Activated naive CD4-positive, alpha-beta T cell treated with anti-CD3 and anti-CD28 coated beads for 36 hours (primary cell): ENCODE results near the gene KRTAP4-3. TPM values are rescaled to one million over a fixed set of nuclear protein-coding genes. Genes with fewer than 3 reads are reported as not detected.
"Not testable (repeated sequence)": the region's sequence is repeated elsewhere in the genome, so short reads cannot be mapped to it uniquely, and the experiment has no call there.

Source experiments
- CTCF ChIA-PET: fragments of 350-600 bp; sonication (Branson Sonifier 250); formaldehyde crosslinking; loops from one replicate; lab custom pipeline; 2021; ENCODE audit warnings: antibody characterized with exemption; lab: Charles Lee
- DNase-seq: peaks from one replicate; pipeline ENCODE4 v3.0.0-alpha.2; 2020
- H3K27ac Mint-ChIP-seq: one replicate; pipeline ENCODE4 v1.8.0; 2021; ENCODE audit warnings: mild to moderate bottlenecking, mixed read lengths
- H3K27me3 Mint-ChIP-seq: one replicate; pipeline ENCODE4 v1.8.0; 2021; ENCODE audit warnings: low read depth, mixed read lengths
- H3K36me3 Mint-ChIP-seq: one replicate; pipeline ENCODE4 v1.8.0; 2021; ENCODE audit warnings: low read depth, mixed read lengths
- H3K4me1 Mint-ChIP-seq: one replicate; pipeline ENCODE4 v1.8.0; 2021; ENCODE audit warnings: low read depth, mixed read lengths
- H3K4me3 Mint-ChIP-seq: one replicate; pipeline ENCODE4 v1.8.0; 2021; ENCODE audit warnings: mild to moderate bottlenecking, moderate library complexity, mixed read lengths
- H3K9me3 Mint-ChIP-seq: one replicate; pipeline ENCODE4 v1.8.0; 2021; ENCODE audit warnings: mixed read lengths
- intact Hi-C: fragments of 100-400 bp; cut with micrococcal nuclease; formaldehyde crosslinking; loops from one replicate; pipeline ENCODE4 v1.15.1; 2023
- total RNA-seq, 2 experiments: library from RNA; stranded (reverse); gene quantifications; one replicate each; pipeline ENCODE4 v1.2.3, GENCODE V29; 2021

KRTAP4-3 gene
- not detected for total RNA-seq

DNA sequence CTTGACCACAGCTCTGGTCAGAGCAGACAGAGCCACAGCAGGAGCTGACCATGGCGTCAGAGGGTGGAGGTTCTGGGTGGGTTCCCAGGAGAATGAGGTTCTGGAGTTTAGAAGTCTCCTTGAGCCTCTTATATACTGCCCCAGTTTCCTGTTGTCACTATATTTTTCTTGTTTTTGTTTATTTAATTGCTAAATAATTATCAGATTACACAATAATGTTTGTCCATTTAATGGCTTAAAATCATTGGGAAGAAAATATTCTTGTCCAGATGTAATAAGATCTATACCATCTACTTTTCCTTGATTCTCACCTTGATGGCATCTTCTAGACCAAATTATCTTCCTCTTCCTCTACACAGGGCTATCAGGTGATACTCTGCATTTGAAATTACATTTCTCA, at the start of gene KRTAP4-3:
Gene KRTAP4-3, minus strand, starts transcription at position 101 of the 400 bp plus-strand sequence. Its CDS starts 49 bp downstream, at position 52.
- intact Hi-C loops: no loop called here
- Mint-ChIP-seq H3K27ac (no peak within 1 kb of the TSS), H3K4me3 (no peak within 1 kb of the TSS), H3K36me3 (no peaks in the 10 kb centered on the region), H3K4me1 (no peaks in the 10 kb centered on the region), H3K27me3 (no peaks in the 10 kb centered on the region), H3K9me3 (no peaks in the 10 kb centered on the region)
- CTCF ChIA-PET: no interaction called here
- DNase-seq: no peak

DNA sequence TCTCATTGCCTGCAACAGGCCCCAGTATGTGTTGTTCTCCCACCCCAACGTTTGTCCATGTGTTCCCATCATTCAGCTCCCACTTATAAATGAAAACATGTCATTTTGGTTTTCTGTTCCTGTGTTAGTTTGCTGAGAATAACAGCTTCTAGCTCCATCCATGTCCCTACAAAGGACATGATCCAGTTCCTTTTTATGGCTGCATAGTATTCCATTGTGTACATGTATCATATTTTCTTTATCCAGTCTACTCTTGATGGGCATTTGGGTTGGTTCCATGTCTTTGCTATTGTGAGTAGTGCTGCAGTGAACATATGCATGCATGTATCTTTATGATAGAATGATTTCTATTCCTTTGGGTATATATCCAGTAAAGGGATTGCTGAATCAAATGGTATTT, 47.7 kb upstream of the KRTAP4-3 start:
- H3K36me3 Mint-ChIP-seq: peaks cover 1% of the 10 kb centered on the region
- H3K27me3 Mint-ChIP-seq: no peaks in the 10 kb centered on the region
- intact Hi-C loops: no loop called here
- H3K27ac Mint-ChIP-seq: no peak overlapping the region
- CTCF ChIA-PET: no interaction called here
- peaks cover 5% of the 10 kb centered on the region for H3K9me3 Mint-ChIP-seq
- no peak for DNase-seq
- H3K4me1 Mint-ChIP-seq: peaks cover 2% of the 10 kb centered on the region
- H3K4me3 Mint-ChIP-seq: no peak overlapping the region

DNA sequence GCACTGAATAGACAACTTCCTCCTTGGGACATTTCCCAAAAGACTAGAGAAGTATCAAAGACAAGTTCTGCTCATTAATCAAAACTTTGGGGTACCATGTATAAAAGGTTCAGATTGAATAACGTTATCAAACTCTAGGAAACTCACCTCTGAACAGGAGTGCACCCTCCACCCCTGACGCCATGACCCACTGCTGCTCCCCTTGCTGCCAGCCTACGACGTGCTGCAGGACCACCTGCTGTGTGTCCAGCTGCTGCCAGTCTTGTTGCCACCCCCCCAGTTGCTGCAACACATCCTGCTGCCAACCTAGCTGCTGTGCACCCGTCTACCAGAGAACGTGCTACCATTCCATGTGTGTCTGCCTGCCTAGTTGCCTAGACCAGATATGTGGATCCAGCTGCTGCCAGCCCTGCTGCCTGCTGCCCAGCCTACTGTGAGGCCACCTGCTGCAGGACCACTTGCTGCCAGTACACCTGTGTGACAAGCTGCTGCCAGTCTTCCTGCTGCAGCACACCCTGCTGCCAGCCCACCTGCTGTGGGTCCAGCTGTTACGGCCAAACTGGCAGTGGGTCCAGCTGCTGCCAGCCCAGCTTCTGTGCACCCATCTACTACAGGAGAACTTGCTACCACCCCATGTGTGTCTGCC, 44.6 kb upstream of the KRTAP4-3 start:
- no peak overlapping the region for H3K4me3 Mint-ChIP-seq
- no peaks in the 10 kb centered on the region for H3K27me3 Mint-ChIP-seq
- peaks cover 2% of the 10 kb centered on the region for H3K4me1 Mint-ChIP-seq
- no peak for DNase-seq
- no peak overlapping the region for H3K27ac Mint-ChIP-seq
- H3K9me3 Mint-ChIP-seq: no peaks in the 10 kb centered on the region
- intact Hi-C loops: no loop called here
- no peaks in the 10 kb centered on the region for H3K36me3 Mint-ChIP-seq
- CTCF ChIA-PET: interaction anchor here (0.6 kb wide), 1 partner anchor 490 kb away, joined by 3 read pairs; no protein-coding TSS in a partner anchor

DNA sequence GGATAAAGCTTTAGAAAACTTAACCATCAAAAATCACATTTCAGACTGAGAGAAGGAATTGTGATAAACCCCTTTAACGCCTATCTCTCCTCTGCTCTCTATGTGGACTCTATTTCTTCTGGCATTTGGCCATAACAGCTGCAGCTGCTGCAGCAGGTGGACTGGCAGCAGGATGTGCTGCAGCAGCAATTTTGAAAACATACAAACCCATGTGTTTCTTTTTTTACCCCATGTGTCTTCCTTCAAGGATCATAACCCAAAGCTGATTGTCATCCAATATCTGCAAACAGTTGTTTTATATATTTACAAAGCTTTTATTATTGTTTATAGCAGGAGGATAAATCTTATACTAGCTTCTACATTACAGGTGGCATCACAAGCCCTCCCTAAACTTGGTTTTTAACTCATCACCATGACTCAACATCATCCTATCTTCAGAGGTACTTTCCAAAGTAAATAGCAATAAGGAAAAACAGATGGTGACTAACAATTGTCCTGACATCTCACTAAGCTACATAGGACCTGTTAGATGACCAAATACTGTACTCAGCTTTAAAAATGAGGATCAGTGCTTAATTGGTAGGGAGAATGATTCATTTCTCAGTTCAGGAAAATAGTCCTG, 43.9 kb upstream of the KRTAP4-3 start:
- intact Hi-C loops: no loop called here
- CTCF ChIA-PET: interaction anchor here (0.6 kb wide), 2 partner anchors 79 to 489 kb away, joined by 3 to 4 read pairs; no protein-coding TSS in a partner anchor
- peaks cover 2% of the 10 kb centered on the region for H3K4me1 Mint-ChIP-seq
- no peaks in the 10 kb centered on the region for H3K36me3 Mint-ChIP-seq
- DNase-seq: no peak
- no peak overlapping the region for H3K4me3 Mint-ChIP-seq
- no peaks in the 10 kb centered on the region for H3K27me3 Mint-ChIP-seq
- H3K27ac Mint-ChIP-seq: no peak overlapping the region
- H3K9me3 Mint-ChIP-seq: no peaks in the 10 kb centered on the region

DNA sequence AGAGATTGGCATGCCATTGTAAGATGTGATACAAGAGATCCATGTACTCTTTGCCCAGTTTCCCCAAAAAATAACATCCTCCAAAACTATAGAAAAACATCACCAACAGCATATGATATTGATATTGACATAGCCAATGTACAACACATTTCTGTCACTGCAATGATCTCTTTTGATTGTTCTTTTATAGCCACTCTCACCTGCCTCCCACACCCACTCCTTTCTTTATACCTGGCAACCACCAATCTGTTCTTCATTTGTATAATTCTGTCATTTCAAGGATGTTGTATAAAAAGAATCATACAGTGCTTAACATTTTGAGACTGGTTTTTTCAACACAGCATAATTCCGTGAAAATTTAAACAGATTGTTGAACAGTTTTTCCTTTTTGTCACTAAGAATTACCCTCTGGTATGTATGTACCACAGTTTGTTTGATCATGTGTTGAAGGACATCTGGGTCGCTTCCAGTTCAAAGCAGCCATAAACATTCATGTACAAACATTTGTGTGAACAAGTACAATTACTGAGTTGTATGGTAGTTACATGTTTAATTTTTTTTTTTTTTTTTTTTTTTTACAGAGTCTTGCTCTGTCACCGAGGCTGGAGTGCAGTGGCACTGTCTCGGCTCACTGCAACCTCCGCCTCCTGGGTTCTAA, 31.5 kb upstream of the KRTAP4-3 start:
- H3K9me3 Mint-ChIP-seq: peaks cover 5% of the 10 kb centered on the region
- no peaks in the 10 kb centered on the region for H3K27me3 Mint-ChIP-seq

DNA sequence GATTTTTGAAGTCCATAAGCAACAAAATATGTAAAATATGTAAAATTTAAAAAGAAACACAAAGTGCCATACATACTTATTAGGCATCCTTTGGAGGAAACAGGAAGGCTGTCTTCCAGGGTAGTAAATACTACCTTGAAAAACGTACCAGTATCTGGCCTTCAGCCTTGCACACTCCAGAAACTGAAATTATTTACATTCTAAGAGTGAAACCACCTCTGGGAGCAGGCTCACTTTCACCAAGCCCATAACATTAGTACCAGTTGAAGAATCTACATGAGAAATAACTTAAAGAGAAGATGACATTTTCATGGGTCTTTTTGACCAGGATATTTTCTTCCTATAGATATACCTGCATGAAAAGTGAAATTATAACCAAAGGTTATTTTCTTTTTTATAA, 28.0 kb upstream of the KRTAP4-3 start:
- CTCF ChIA-PET: no interaction called here

More for the DNA sequence above, 31.5 kb upstream of the KRTAP4-3 start:
- no peak for DNase-seq
- intact Hi-C loops: no loop called here
- no peaks in the 10 kb centered on the region for H3K4me1 Mint-ChIP-seq
- no peak overlapping the region for H3K4me3 Mint-ChIP-seq
- CTCF ChIA-PET: interaction anchor here (0.6 kb wide), 1 partner anchor 238 kb away, joined by 5 read pairs; no protein-coding TSS in a partner anchor
- no peaks in the 10 kb centered on the region for H3K36me3 Mint-ChIP-seq
- no peak overlapping the region for H3K27ac Mint-ChIP-seq

DNA sequence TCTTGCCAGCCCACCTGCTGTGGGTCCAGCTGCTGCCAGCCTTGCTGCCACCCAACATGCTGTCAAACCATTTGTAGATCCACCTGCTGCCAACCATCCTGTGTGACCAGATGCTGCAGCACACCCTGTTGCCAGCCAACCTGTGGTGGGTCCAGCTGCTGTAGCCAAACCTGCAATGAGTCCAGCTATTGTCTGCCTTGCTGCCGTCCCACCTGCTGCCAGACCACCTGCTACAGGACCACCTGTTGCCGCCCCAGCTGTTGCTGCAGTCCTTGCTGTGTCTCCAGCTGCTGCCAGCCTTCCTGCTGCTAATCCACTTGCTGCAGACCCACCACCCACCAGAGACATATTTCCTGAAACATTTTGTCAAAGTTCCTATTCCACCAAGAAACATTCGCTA, 22.3 kb upstream of the KRTAP4-3 start:
- Mint-ChIP-seq H3K27me3 (no peaks in the 10 kb centered on the region), H3K36me3 (no peaks in the 10 kb centered on the region), H3K4me3 (no peak overlapping the region), H3K4me1 (no peaks in the 10 kb centered on the region), H3K27ac (no peak overlapping the region), H3K9me3 (peaks cover 2% of the 10 kb centered on the region)
- intact Hi-C loops: no loop called here
- DNase-seq: no peak
- CTCF ChIA-PET: interaction anchor here (1.1 kb wide), 1 partner anchor 445 kb away, joined by 4 read pairs; no protein-coding TSS in a partner anchor

More for the DNA sequence above, 28.0 kb upstream of the KRTAP4-3 start:
- H3K4me1 Mint-ChIP-seq: no peaks in the 10 kb centered on the region
- intact Hi-C loops: no loop called here
- H3K9me3 Mint-ChIP-seq: peaks cover 7% of the 10 kb centered on the region
- no peak overlapping the region for H3K27ac Mint-ChIP-seq
- no peak overlapping the region for H3K4me3 Mint-ChIP-seq
- H3K36me3 Mint-ChIP-seq: no peaks in the 10 kb centered on the region
- no peak for DNase-seq
- no peaks in the 10 kb centered on the region for H3K27me3 Mint-ChIP-seq

DNA sequence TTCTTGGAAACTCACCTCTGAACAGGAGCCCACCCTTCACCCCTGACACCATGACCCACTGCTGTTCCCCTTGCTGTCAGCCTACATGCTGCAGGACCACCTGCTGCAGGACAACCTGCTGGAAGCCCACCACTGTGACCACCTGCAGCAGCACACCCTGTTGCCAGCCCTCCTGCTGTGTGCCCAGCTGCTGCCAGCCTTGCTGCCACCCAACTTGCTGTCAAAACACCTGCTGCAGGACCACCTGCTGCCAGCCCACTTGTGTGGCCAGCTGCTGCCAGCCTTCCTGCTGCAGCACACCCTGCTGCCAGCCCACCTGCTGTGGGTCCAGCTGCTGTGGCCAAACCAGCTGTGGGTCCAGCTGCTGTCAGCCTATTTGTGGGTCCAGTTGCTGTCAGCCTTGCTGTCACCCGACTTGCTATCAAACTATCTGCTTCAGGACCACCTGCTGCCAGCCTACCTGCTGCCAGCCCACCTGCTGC, 21.9 kb upstream of the KRTAP4-3 start, which contains the start of gene KRTAP9-1:
Gene KRTAP9-1, plus strand, starts transcription at position 51 of the 482 bp plus-strand sequence. Its CDS starts 0 bp downstream, at position 51.
- CTCF ChIA-PET: interaction anchor here (1.1 kb wide), 1 partner anchor 444 kb away, joined by 4 read pairs; no protein-coding TSS in a partner anchor
- H3K36me3 Mint-ChIP-seq, H3K4me3 Mint-ChIP-seq: not testable (repeated sequence)

DNA sequence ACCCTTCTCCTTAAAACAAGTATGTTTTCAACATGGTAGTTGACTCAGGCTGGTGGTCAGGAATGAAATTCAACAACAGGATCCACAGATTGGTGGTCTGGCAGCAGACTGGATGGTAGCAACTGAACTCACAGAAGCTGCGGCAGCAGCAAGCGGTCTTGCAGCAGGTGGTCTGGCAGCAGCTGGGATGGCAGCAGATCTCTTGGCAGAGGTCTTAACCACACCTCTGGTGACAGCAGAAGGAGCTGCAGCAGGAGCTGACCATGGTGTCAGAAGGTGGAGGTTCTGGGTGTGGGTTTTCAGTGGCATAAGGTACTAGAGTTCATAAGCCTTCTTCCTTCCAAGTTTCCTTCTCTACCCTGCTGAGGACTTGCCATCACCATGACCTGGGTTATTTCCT, 18.9 kb upstream of the KRTAP4-3 start:
- CTCF ChIA-PET: no interaction called here
- intact Hi-C loops: no loop called here
- H3K27ac Mint-ChIP-seq: no peak overlapping the region
- H3K36me3 Mint-ChIP-seq: no peaks in the 10 kb centered on the region
- H3K4me3 Mint-ChIP-seq: no peak overlapping the region
- no peaks in the 10 kb centered on the region for H3K4me1 Mint-ChIP-seq
- H3K27me3 Mint-ChIP-seq: peaks cover 3% of the 10 kb centered on the region
- no peak for DNase-seq
- no peaks in the 10 kb centered on the region for H3K9me3 Mint-ChIP-seq

More for the DNA sequence above, 21.9 kb upstream of the KRTAP4-3 start, which contains the start of gene KRTAP9-1:
- H3K9me3 Mint-ChIP-seq, H3K27me3 Mint-ChIP-seq, DNase-seq, intact Hi-C loops, H3K27ac Mint-ChIP-seq, H3K4me1 Mint-ChIP-seq: not testable (repeated sequence)

DNA sequence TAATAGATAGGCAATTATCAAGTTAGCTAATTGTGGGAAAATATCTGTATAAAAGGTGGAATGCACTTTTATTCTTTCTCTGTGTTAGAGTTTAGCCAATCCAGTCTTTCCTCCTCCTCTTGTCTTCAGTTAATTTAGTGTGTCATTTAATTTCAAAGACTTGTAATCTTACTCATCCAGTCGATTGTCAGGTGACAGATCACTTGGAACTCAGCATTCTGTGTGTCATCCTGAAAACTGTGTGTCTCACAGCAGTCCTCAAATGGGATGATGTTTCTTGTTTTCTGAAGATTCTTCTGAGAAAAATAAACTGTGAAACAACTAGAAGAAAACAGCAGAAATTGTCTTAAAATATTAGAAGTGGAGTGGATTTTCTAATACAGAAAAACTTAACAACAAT, 17.0 kb upstream of the KRTAP4-3 start:
- DNase-seq: no peak
- Mint-ChIP-seq H3K27ac (no peak overlapping the region), H3K36me3 (no peaks in the 10 kb centered on the region), H3K4me3 (no peak overlapping the region), H3K27me3 (peaks cover 3% of the 10 kb centered on the region), H3K9me3 (no peaks in the 10 kb centered on the region), H3K4me1 (no peaks in the 10 kb centered on the region)
- CTCF ChIA-PET: interaction anchor here (0.6 kb wide), 1 partner anchor 223 kb away, joined by 3 read pairs; no protein-coding TSS in a partner anchor
- intact Hi-C loops: no loop called here

DNA sequence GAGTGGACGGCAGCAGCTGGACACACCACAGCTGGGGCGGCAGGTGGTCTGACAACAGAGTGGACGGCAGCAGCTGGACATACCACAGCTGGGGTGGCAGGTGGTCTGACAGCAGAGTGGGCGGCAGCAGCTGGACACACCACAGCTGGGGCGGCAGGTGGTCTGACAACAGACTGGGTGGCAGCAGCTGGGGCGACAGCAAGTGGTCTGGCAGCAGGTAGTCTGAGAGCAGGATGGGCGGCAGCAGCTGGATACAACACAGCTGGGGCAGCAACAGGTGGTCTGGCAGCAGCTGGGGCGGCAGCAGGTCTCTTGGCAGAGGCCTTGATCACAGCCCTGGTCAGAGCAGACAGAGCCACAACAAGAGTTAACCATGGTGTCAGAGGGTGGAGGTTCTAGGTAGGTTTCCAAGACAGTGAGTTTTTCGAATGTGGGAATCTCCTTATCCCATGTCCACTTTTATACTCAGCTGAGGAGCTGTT, 16.5 kb upstream of the KRTAP4-3 start, which contains the start of gene KRTAP4-1:
Gene KRTAP4-1, minus strand, starts transcription at position 432 of the 482 bp plus-strand sequence. Its CDS starts 57 bp downstream, at position 375.
- CTCF ChIA-PET: interaction anchor here (0.6 kb wide), 1 partner anchor 223 kb away, joined by 3 read pairs; no protein-coding TSS in a partner anchor
- no peaks in the 10 kb centered on the region for H3K4me1 Mint-ChIP-seq
- intact Hi-C loops: no loop called here
- H3K27me3 Mint-ChIP-seq: peaks cover 3% of the 10 kb centered on the region
- H3K4me3 Mint-ChIP-seq: no peak within 1 kb of the TSS
- H3K27ac Mint-ChIP-seq: no peak within 1 kb of the TSS
- no peak for DNase-seq
- H3K36me3 Mint-ChIP-seq: no peaks in the 10 kb centered on the region
- H3K9me3 Mint-ChIP-seq: no peaks in the 10 kb centered on the region
